GM18505 (cell line): Measurements from ENCODE around the gene CEACAM1.
"Not testable (repeated sequence)": the region's sequence is repeated elsewhere in the genome, so short reads cannot be mapped to it uniquely, and the experiment has no call there.

Experiments used
- ATAC-seq: cut with Tn5 transposase; IDR thresholded peaks from one replicate; pipeline ENCODE4 v1.9.1; 2021; ENCODE audit not compliant: unreplicated experiment
- POLR2A ChIP-seq: IDR thresholded peaks from 4 replicates; pipeline ENCODE4 v1.6.1; 2011; ENCODE audit warnings: borderline replicate concordance; ENCODE audit not compliant: insufficient read depth, insufficient read length; ENCODE audit errors: extremely low read depth

CEACAM1 gene

DNA sequence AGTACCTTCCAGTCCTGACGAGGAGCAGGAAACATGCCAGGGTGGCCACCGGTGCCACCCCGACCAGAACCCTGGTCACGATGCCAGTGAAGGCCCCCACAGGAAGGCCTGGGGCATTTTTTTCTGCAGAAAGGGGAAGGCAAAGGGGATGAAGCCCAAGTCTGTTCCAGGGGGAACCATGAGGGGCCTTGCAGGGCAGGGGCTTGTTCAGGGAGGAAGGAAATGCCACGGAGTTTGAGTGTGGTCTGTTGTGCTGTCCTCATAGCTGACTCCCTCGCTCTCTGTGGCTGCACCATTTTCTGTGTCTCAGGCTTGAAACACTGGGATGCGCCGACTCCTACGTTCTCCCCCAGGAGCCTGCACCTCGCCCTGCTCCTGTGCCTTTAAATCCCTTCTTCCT, 27.5 kb upstream of the CEACAM1 start:
- no peak for ATAC-seq
- no peak for TF ChIP-seq POLR2A

DNA sequence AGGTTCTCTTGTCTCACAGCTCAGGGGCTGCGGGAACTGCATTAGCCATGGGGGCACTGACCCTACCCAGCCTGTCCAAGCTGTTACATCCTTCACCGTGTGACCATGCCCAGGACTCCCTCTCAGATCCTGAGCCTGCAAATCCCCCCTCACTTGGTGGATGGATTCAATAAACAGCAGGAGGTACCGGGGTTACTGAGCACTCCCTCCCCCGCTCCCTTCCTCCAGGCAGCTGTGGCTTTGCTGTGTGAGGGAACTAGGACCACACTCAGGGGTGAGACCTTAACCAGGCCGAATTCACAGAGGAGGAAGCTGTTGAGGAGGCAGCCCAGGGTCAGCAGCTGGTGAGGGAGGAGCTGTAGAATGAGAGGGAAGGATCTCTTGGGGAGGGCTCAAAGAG, 27.0 kb upstream of the CEACAM1 start:
- no peak for TF ChIP-seq POLR2A
- no peak for ATAC-seq

DNA sequence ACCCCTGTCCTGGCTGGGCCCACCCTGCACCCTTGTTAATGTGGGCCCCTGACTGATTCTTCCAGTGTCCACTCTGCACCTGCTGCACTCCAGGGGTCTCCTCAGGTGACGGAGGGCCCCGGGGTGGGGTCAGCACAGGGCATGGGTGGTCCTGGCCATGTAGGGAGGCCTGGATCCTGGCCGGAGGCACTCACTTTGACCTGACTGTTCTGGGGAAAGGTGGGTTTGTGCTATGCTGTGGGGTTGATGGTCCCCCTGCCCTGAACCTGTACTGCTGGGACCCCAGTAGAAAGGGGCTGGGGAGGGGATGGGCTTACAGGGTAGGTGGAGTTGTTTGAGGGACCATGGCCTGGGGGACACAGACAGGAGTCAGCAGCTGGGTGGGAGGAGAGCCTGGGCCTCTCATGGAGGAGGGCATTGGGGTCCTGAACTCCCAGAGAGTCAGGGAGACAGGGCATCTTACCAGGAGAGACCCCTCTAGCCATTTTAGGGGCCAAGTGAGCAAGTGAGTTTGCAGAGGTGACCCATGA, 25.8 kb upstream of the CEACAM1 start:
- no peak for ATAC-seq
- no peak for TF ChIP-seq POLR2A

DNA sequence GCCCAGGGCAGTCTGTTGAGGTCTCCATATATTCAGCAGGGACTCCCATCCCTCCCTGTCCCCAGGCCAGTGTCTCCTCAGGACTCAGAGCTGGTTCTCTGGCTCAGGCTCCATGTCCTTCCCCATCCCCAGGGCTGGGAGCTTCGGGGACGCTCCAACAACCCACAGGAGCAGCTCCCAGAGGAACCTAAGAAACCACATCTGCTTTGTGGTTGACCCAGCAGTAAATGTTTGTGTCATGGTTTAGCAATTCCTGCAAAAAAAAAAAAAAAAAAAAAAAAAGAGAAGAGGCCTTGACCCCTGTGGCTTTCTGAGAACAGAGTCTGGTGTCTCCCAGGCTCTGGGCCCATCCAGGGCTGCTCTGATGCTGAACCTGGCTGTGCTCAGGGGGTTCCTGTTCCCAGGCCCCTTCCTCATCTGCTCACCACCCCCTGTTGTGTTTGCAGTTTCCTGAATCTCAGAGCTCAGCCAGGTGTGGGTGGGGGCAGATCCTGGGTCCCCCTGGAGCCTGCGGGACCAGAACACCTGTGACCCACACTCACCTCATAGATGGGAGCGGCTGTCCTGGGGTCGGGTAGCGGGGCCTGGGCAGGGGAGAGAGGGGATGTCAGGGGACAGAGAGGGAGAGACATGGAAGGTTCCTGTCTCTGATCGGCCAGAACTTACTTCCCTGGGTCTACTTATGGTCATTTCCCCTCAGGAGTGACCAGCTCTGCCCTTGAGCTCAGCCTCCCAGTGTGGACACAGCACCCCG, 25.2 kb upstream of the CEACAM1 start:
- no peak for TF ChIP-seq POLR2A
- no peak for ATAC-seq

DNA sequence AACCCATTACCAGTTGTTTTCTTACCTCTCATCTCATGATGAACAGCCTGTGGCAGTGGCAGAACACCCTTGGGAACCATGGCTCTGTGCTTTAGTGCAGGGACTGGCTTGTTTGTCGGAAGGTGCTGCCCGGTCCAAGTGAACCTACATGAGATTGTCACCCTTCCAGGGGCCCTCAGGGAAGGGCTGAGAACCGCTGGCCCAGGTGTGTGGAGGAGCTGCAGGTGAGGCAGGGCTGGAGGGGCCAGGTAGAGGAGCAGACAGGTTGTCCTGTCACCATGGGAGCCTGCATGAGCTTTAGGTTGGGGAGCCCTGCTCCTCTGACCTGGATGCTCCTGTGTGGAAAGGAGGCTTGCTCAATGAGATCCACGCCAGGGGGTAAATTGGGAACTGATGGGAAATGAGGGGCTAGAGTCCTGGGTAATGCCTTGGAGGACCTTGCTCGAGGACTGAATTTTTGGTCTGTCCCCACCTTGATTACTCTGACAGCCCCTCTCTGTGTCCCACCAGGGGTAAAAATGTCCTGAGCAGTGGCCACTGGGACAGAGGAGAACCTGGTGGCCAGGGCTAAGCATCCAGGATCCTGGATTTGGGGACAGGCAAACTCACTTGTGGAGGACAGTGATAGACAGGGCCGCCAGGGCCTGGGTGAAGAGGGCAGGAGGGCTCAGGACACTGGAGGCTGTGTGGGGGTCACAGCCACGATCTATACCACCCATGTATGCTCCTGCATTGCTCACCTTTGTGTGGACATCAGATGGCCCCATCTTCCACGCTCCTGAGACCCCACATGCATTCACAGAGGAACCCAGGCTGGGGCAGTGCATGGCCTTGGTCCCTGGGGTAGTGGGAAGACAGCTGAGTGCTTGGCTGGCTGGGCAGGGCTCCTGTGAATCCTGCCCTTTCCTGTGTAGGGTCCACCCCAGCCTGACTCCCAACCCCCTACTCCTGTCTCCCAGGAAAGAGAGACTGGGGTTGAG, 24.1 kb upstream of the CEACAM1 start:
- ATAC-seq, result no peak
- no peak for TF ChIP-seq POLR2A

DNA sequence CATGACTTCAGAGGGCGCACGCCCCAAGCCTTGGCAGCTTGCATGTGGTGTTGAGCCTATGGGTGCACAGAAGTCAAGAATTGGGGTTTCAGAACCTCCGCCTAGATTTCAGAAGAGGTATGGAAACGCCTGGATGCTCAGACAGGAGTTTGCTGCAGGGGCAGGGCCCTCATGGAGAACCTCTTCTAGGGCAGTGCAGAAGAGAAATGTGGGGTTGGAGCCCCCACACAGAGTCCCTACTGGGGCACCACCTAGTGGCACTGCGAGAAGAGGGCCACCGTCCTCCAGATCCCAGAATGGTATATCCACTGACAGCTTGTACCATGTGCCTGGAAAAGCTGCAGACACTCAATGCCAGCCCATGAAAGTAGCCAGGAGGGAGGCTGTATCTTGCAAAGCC, 22.2 kb upstream of the CEACAM1 start:
- ATAC-seq, result not testable (repeated sequence)

DNA sequence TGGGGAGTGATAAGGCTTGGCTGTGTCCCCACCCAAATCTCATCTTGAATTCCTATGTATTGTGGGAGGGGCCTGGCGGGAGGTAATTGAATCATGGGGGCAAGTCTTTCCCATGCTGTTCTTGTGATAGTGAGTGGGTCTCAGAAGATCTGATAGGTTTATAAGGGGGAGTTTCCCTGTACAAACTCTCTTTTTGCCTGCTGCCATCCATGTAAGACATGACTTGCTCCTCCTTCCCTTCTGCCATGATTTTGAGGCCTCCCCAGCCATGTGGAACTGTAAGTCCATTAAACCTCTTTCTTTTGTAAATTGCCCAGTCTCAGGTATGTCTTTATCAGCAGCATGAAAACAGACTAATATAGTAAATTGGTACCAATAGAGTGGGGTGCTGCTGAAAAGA, 20.8 kb upstream of the CEACAM1 start:
- not testable (repeated sequence) for ATAC-seq

DNA sequence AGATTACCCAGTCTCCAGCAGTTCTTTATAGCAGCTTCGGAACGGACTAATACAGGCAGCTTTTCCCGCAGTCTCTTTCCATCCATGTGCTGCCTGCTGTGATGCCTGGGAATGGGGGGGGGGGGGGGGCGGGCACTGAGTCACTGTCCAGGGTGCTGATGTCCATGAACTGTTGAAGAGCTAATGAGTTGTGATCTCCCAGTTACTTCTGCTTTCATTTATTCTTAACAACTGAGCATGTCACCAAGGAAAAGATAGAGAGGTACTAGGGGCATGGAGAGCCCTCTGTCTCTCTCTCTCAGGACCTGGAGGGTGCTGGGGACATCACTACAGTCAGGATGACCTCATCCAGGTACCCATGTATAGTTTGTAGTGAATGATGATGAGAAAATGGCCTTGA, 20.3 kb upstream of the CEACAM1 start:
- TF ChIP-seq POLR2A, result no peak
- ATAC-seq, result no peak

DNA sequence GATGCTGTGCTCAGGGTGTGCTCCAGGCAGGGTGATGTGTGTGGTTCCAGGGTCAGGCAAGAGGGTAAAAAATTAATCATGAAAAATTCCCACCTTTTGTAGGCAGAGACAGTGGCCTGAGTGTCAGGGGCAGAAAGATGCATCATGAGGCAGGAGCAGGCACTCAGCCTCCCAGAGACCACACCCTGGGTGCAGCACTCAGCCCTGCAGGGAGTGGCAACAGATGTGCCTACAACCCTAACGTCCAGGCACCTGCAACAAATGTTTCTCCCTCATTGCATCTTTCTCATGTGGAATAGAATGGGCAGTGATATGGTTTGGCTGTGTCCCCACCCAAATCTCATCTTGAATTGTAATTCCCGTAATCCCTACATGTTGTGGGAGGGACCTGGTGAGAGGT, 19.6 kb upstream of the CEACAM1 start:
- ATAC-seq, result no peak
- no peak for TF ChIP-seq POLR2A

DNA sequence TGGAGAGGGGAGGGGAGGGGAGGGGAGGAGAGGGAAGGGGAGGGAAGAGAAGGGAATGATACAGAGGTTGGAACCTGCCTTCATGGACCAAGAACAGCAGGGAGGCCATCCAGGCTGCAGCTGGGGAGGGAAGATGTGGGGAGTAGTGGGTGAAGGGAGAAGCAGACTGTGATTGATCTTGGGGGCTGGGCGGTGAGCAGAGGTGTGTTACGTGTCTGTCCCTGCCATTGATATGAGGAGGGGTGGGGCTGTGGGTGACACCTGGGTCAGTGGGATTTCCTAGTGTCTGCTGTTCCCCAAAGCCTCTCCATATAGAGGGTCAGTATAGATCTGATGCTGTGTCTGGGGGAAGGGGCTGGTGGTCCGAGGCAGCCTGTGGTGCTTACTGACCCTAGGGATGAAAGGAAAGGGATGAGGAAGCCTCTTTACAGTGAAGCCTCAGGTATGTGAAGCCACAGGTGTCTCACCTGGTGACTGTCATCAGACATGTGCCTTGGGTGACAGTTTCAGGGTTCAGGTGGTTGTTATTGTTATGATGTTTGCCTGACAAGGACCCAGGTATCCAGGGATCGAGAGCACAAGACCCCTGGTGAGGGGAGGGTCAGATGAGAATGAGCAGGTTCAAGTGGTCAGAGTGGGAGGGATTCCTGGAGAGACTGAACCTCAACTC, 18.7 kb upstream of the CEACAM1 start:
- no peak for ATAC-seq
- no peak for TF ChIP-seq POLR2A

DNA sequence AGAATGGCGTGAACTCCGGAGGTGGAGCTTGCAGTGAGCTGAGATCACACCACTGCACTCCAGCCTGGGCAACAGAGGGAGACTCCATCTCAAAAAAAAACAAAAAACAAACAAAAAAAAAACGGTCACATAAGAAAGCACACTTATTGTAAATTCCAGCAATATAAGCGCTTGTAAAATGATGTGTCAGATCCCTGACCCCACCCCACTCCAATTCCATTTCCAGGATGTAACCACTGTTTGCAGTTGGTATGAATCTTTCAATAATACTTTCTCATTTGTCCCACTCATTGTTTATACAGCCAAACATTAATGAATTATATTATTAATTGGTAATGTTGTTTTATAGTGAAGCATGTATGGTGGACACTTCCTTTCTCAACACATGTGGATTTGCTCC, 15.9 kb upstream of the CEACAM1 start:
- TF ChIP-seq POLR2A, result no peak
- no peak for ATAC-seq

DNA sequence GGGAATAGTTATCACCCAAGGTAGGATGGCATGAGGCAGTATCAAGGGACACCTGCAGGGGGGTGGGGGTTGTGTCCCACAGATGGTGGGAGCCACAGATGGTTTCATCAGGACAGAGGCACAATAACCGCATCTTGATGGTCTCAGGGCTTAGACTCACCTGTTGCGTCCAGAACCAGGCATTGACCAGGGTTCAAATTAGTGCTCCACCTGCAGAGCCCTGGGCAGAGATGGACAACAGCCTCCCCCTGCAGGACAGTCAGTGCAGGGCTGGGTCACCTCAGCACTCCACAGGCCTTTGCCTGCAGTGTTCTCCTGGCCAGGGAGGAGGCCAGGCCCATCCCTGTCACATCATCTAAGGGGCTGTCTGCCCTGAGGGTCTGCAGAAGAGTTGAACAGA, 14.5 kb upstream of the CEACAM1 start:
- no peak for TF ChIP-seq POLR2A
- no peak for ATAC-seq

DNA sequence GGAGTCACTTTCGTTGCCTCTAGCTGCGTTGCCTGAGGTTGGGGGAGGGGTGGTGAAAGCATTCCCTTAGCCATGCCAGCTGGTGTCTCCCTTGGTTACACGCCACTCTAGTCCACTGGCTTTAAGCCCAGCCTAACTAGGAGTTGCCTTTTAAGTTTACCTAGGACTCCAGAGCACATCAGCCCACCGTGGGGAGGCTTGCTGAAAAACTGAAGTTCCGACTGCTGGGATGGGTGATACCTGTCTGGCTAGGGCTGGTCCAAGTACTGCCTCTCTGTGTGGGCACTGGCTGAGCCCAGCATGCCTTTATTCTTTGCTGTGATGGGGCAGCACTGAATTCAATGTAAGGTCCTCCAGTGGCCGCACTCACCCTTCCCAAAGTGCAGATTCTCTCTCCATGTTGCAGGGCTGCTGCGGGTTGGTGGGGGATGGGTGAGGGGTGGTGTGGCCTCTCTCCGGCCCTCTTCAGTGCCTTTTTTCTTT, 11.8 kb upstream of the CEACAM1 start:
- TF ChIP-seq POLR2A, result no peak
- ATAC-seq, result no peak
